Measurements from ENCODE around the gene NINJ2.
A peak's percentile ranks its signal among the peaks of the same experiment; 100 is the strongest.
"Not testable (repeated sequence)": the region's sequence is repeated elsewhere in the genome, so short reads cannot be mapped to it uniquely, and the experiment has no call there.

Gene NINJ2

GRCh38 chr12:644303-644639 lies 19.0 kb downstream of the NINJ2 start:
- peak overlapping the region; percentile 94 for H3K4me2 ChIP-seq (ENCODE audit: insufficient read depth, low read length)
- ATAC-seq (ENCODE audit: insufficient read depth, low read depth) (no peak), DNase-seq (no peak)
- peaks cover 22% of the 10 kb centered on the region for H3K4me1 ChIP-seq (ENCODE audit: insufficient read depth, low read length)
- no peak overlapping the region for H2AFZ ChIP-seq (ENCODE audit: low read depth, low read length)
- H3K9ac ChIP-seq (ENCODE audit: low read depth, low read length), result no peak overlapping the region
- no peak overlapping the region for H3K4me3 ChIP-seq (ENCODE audit: low read depth in 1 of 2, low read length in 2 of 2)
- TF ChIP-seq CTCF (IDR thresholded peaks at IDR 0.05; ENCODE audit: borderline replicate concordance, extremely low read depth, low read length, poor library complexity, severe bottlenecking), result no peak
- TF ChIP-seq EZH2 (IDR thresholded peaks at IDR 0.05; ENCODE audit: borderline replicate concordance, low read depth, low read length, severe bottlenecking), result no peak
- no peaks in the 10 kb centered on the region for H3K79me2 ChIP-seq (ENCODE audit: insufficient read depth, low read length)
- no peak overlapping the region for H3K27ac ChIP-seq (ENCODE audit: low read length)
- H4K20me1 ChIP-seq (ENCODE audit: insufficient read depth, low read length), result no peaks in the 10 kb centered on the region
- no peaks in the 10 kb centered on the region for H3K27me3 ChIP-seq (ENCODE audit: insufficient read depth, low read length, poor library complexity)
- no peaks in the 10 kb centered on the region for H3K36me3 ChIP-seq (ENCODE audit: insufficient read depth, low read length)
- no peaks in the 10 kb centered on the region for H3K9me3 ChIP-seq (ENCODE audit: insufficient read depth, low read length, severe bottlenecking)

DNA sequence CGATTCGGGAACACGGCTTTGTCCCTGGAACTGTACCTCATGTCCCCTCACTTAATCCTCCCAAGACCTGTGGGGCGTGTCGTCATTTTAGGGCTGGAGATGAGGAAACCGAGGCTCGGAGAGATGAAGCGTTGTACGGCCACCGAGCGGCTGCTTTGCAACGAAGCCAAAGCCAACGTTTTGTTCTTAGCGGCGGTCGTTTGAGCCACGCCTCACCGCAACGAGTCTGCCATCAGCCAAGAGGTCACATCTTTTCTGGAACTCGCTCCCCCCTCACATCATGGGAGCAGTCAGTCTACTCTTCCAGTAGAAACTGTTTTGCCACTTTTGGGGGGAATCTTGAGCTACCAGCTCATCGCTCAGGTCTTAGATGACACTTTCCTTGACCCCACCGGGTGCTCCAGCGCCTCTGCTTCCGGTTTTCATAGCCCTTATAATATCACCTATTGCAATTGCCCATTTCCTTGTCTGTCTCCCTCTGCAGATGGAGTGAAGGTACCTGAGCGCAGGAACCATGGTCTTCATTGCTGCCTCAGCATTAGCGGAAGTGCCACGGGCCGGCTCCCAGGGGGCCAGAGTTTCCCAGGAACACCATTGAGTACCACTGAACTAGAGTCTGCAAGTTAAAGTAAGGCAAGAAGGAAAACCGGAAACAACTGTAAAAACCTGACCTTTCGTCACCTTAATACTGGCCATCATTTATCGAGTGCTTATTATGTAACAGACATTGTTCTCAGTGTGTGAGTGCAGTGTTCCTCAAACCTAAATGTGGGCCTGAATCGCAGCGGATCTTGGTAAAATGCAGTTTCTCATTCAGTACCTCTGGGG lies 19.6 kb downstream of the NINJ2 start:
- Histone ChIP-seq H3K36me3 (ENCODE audit: insufficient read depth, low read length) (no peaks in the 10 kb centered on the region), H3K4me2 (ENCODE audit: insufficient read depth, low read length) (peak overlapping the region; percentile 94), H3K4me3 (ENCODE audit: low read depth in 1 of 2, low read length in 2 of 2) (peak overlapping the region; percentile 25 to 67; a peak in 3 of 4 replicates), H3K27me3 (ENCODE audit: insufficient read depth, low read length, poor library complexity) (no peaks in the 10 kb centered on the region), H3K79me2 (ENCODE audit: insufficient read depth, low read length) (no peaks in the 10 kb centered on the region), H3K9ac (ENCODE audit: low read depth, low read length) (peak overlapping the region; percentile 86), H3K4me1 (ENCODE audit: insufficient read depth, low read length) (peaks cover 22% of the 10 kb centered on the region), H3K9me3 (ENCODE audit: insufficient read depth, low read length, severe bottlenecking) (no peaks in the 10 kb centered on the region), H2AFZ (ENCODE audit: low read depth, low read length) (peak overlapping the region; percentile 92), H4K20me1 (ENCODE audit: insufficient read depth, low read length) (no peaks in the 10 kb centered on the region), H3K27ac (ENCODE audit: low read length) (peak overlapping the region; percentile 88)
- TF ChIP-seq CTCF (IDR thresholded peaks at IDR 0.05; ENCODE audit: borderline replicate concordance, extremely low read depth, low read length, poor library complexity, severe bottlenecking) (no peak), EZH2 (IDR thresholded peaks at IDR 0.05; ENCODE audit: borderline replicate concordance, low read depth, low read length, severe bottlenecking) (no peak)
- ATAC-seq (ENCODE audit: insufficient read depth, low read depth), result no peak
- DNase-seq, result no peak

DNA sequence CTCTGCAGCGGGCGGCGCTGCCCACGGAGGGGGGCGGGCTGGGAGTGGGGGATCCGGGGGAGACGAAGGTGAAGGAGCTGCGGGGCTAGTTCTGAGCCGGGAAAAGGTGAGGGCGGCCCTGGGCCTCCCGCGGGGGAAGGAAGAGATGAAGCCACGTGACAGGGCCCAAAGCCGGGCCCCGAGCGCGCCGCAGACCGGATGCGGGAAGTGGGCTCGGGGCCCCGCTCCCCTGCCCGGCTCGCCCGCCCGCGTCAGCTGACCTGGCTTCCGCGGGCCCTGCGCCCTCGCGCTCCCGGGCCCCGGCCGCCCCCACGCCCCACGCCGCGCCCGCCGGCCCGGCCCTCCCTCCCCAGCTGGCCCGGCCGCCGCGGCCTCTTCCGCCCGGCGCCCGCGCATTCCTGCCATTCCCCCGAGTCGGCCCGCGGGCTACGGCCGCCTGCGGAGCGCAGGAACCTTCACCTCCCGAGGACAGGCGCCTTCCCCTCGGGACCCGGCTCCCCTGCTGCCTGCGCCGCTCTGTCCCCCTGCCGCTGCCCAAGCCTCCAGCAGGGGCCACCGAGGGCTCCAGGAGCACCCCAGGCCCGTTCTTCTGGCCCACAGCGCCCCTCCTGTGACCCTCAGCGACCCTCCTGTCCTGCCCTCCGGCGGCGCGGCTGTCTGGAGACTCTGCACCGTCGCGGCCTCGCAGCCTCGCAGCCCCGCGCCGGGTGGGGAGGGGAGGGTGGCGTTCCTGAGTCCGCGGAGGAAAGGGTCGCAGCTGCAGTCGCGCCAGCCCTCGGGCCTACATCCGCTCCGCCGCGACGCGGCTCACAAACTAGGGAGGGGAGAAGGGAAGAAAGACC lies 20.4 kb downstream of the NINJ2 start:
- Histone ChIP-seq H3K36me3 (ENCODE audit: insufficient read depth, low read length) (no peaks in the 10 kb centered on the region), H3K4me2 (ENCODE audit: insufficient read depth, low read length) (peak overlapping the region; percentile 94), H3K79me2 (ENCODE audit: insufficient read depth, low read length) (no peaks in the 10 kb centered on the region), H3K9ac (ENCODE audit: low read depth, low read length) (peak overlapping the region; percentile 86), H3K4me3 (ENCODE audit: low read depth in 1 of 2, low read length in 2 of 2) (peak overlapping the region; percentile 25 to 67; a peak in 3 of 4 replicates), H3K27me3 (ENCODE audit: insufficient read depth, low read length, poor library complexity) (no peaks in the 10 kb centered on the region), H2AFZ (ENCODE audit: low read depth, low read length) (peak overlapping the region; percentile 92), H3K27ac (ENCODE audit: low read length) (peak overlapping the region; percentile 88), H3K4me1 (ENCODE audit: insufficient read depth, low read length) (peaks cover 22% of the 10 kb centered on the region), H3K9me3 (ENCODE audit: insufficient read depth, low read length, severe bottlenecking) (no peaks in the 10 kb centered on the region), H4K20me1 (ENCODE audit: insufficient read depth, low read length) (no peaks in the 10 kb centered on the region)
- TF ChIP-seq CTCF (IDR thresholded peaks at IDR 0.05; ENCODE audit: borderline replicate concordance, extremely low read depth, low read length, poor library complexity, severe bottlenecking) (peak; percentile 47), EZH2 (IDR thresholded peaks at IDR 0.05; ENCODE audit: borderline replicate concordance, low read depth, low read length, severe bottlenecking) (no peak)
- DNase-seq (peak; percentile 85), ATAC-seq (ENCODE audit: insufficient read depth, low read depth) (peak; percentile 93)

DNA sequence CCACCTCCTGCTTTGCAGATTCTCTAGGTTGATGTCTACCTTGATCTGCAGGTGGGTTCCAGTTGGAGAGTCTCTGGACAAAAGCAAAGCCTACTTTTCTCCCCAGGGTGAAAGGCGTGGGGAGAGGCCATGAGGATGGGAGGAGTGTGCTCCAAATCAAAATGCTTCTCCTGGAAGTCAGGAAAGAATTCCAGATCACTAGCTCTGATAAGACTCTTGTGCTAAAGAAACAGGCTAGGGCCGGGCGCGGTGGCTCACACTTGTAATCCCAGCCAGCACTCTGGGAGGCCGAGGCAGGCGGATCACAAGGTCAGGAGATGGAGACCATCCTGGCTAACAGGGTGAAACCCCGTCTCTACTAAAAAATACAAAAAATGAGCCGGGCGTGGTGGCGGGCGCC lies 21.9 kb downstream of the NINJ2 start:
- H3K79me2 ChIP-seq (ENCODE audit: insufficient read depth, low read length); H2AFZ ChIP-seq (ENCODE audit: low read depth, low read length); DNase-seq; H3K9me3 ChIP-seq (ENCODE audit: insufficient read depth, low read length, severe bottlenecking); H3K4me2 ChIP-seq (ENCODE audit: insufficient read depth, low read length); H3K27me3 ChIP-seq (ENCODE audit: insufficient read depth, low read length, poor library complexity); H3K36me3 ChIP-seq (ENCODE audit: insufficient read depth, low read length); H3K4me3 ChIP-seq (ENCODE audit: low read depth in 1 of 2, low read length in 2 of 2); H3K27ac ChIP-seq (ENCODE audit: low read length); ATAC-seq (ENCODE audit: insufficient read depth, low read depth); H3K9ac ChIP-seq (ENCODE audit: low read depth, low read length); H4K20me1 ChIP-seq (ENCODE audit: insufficient read depth, low read length): not testable (repeated sequence)
- H3K4me1 ChIP-seq (ENCODE audit: insufficient read depth, low read length), result peaks cover 22% of the 10 kb centered on the region

Data from DND-41 (cell line).